ENCODE results near the gene TSPAN7.

The TSPAN7 gene

GRCh38 chrX:38636949-38637819 is 75.8 kb downstream of the TSPAN7 start:
- in situ Hi-C loops (cut with HindIII; ENCODE audit: low pct_ligation_motif_present, low pct_unique_long_range_greater_than_20kb, low sequenced_read_pairs) = no loop called here
- DNase-seq = no peak

- no peak for DNase-seq
- in situ Hi-C loops (cut with HindIII; ENCODE audit: low pct_ligation_motif_present, low pct_unique_long_range_greater_than_20kb, low sequenced_read_pairs) = no loop called here
These were observed 77.7 kb downstream of the TSPAN7 start for GRCh38 chrX:38638952-38639529.

GRCh38 chrX:38639730-38640129 is 78.4 kb downstream of the TSPAN7 start:
- in situ Hi-C loops (cut with HindIII; ENCODE audit: low pct_ligation_motif_present, low pct_unique_long_range_greater_than_20kb, low sequenced_read_pairs) = no loop called here
- no peak for DNase-seq

GRCh38 chrX:38641197-38641596 is 79.9 kb downstream of the TSPAN7 start:
- in situ Hi-C loops (cut with HindIII; ENCODE audit: low pct_ligation_motif_present, low pct_unique_long_range_greater_than_20kb, low sequenced_read_pairs) = no loop called here
- no peak for DNase-seq

- in situ Hi-C loops (cut with HindIII; ENCODE audit: low pct_ligation_motif_present, low pct_unique_long_range_greater_than_20kb, low sequenced_read_pairs) = no loop called here
- no peak for DNase-seq
These were observed 82.6 kb downstream of the TSPAN7 start for GRCh38 chrX:38643903-38644302.

GRCh38 chrX:38646129-38646528 is 84.8 kb downstream of the TSPAN7 start:
- DNase-seq = no peak
- in situ Hi-C loops (cut with HindIII; ENCODE audit: low pct_ligation_motif_present, low pct_unique_long_range_greater_than_20kb, low sequenced_read_pairs) = no loop called here

- in situ Hi-C loops (cut with HindIII; ENCODE audit: low pct_ligation_motif_present, low pct_unique_long_range_greater_than_20kb, low sequenced_read_pairs) = no loop called here
- DNase-seq = no peak
These were observed 87.9 kb downstream of the TSPAN7 start for GRCh38 chrX:38649221-38649620.

GRCh38 chrX:38649674-38650647 is 88.6 kb downstream of the TSPAN7 start:
- DNase-seq = no peak
- in situ Hi-C loops (cut with HindIII; ENCODE audit: low pct_ligation_motif_present, low pct_unique_long_range_greater_than_20kb, low sequenced_read_pairs) = no loop called here

GRCh38 chrX:38651625-38652601 is 90.6 kb downstream of the TSPAN7 start:
- in situ Hi-C loops (cut with HindIII; ENCODE audit: low pct_ligation_motif_present, low pct_unique_long_range_greater_than_20kb, low sequenced_read_pairs) = no loop called here
- DNase-seq = no peak

GRCh38 chrX:38652934-38653442 is 91.6 kb downstream of the TSPAN7 start:
- no peak for DNase-seq

GRCh38 chrX:38654302-38654701 is 93.0 kb downstream of the TSPAN7 start:
- peak; percentile 25 for DNase-seq
- in situ Hi-C loops (cut with HindIII; ENCODE audit: low pct_ligation_motif_present, low pct_unique_long_range_greater_than_20kb, low sequenced_read_pairs) = no loop called here

More at GRCh38 chrX:38652934-38653442, 91.6 kb downstream of the TSPAN7 start:
- in situ Hi-C loops (cut with HindIII; ENCODE audit: low pct_ligation_motif_present, low pct_unique_long_range_greater_than_20kb, low sequenced_read_pairs) = no loop called here

- DNase-seq = no peak
- in situ Hi-C loops (cut with HindIII; ENCODE audit: low pct_ligation_motif_present, low pct_unique_long_range_greater_than_20kb, low sequenced_read_pairs) = no loop called here
These were observed 95.1 kb downstream of the TSPAN7 start for GRCh38 chrX:38656350-38656915.

GRCh38 chrX:38657562-38657961 is 96.2 kb downstream of the TSPAN7 start:
- in situ Hi-C loops (cut with HindIII; ENCODE audit: low pct_ligation_motif_present, low pct_unique_long_range_greater_than_20kb, low sequenced_read_pairs) = no loop called here
- no peak for DNase-seq

- in situ Hi-C loops (cut with HindIII; ENCODE audit: low pct_ligation_motif_present, low pct_unique_long_range_greater_than_20kb, low sequenced_read_pairs) = no loop called here
- no peak for DNase-seq
These were observed 99.2 kb downstream of the TSPAN7 start for GRCh38 chrX:38660395-38661102.

GRCh38 chrX:38661103-38661441 is 99.7 kb downstream of the TSPAN7 start:
- no peak for DNase-seq
- in situ Hi-C loops (cut with HindIII; ENCODE audit: low pct_ligation_motif_present, low pct_unique_long_range_greater_than_20kb, low sequenced_read_pairs) = no loop called here

GRCh38 chrX:38661561-38661960 is 100.2 kb downstream of the TSPAN7 start:
- no peak for DNase-seq
- in situ Hi-C loops (cut with HindIII; ENCODE audit: low pct_ligation_motif_present, low pct_unique_long_range_greater_than_20kb, low sequenced_read_pairs) = no loop called here

- DNase-seq = no peak
- in situ Hi-C loops (cut with HindIII; ENCODE audit: low pct_ligation_motif_present, low pct_unique_long_range_greater_than_20kb, low sequenced_read_pairs) = no loop called here
These were observed 101.3 kb downstream of the TSPAN7 start for GRCh38 chrX:38662640-38663039.

All from ACHN (cell line).